H9 (cell line): ENCODE data around the gene NRROS. TPM values are rescaled to one million over a fixed set of nuclear protein-coding genes. Genes with fewer than 3 reads are reported as not detected.

Source experiments
- DNase-seq: peaks from one replicate; pipeline ENCODE4 v3.0.0-alpha.2; 2017
- H2AFZ ChIP-seq: one replicate; pipeline ENCODE4 v1.6.1; 2013; ENCODE audit warnings: mild to moderate bottlenecking, low read length, control low read depth, moderate library complexity
- H2AK5ac ChIP-seq: 2 replicates; pipeline ENCODE4 v1.6.1; 2013; ENCODE audit warnings: low read length, control low read depth, mixed read lengths; ENCODE audit not compliant: insufficient read length
- H2BK120ac ChIP-seq: one replicate; pipeline ENCODE4 v1.6.1; 2013; ENCODE audit warnings: low read depth, mild to moderate bottlenecking, low read length, control low read depth, inconsistent platforms; ENCODE audit not compliant: poor library complexity, severe bottlenecking
- H2BK12ac ChIP-seq: 2 replicates; pipeline ENCODE4 v1.6.1; 2013; ENCODE audit warnings: low read length, control low read depth, mixed read lengths, low read depth; ENCODE audit not compliant: insufficient read length
- H2BK15ac ChIP-seq: 2 replicates; pipeline ENCODE4 v1.6.1; 2013; ENCODE audit warnings: low read depth, low read length, control low read depth
- H2BK20ac ChIP-seq: one replicate; pipeline ENCODE4 v1.6.1; 2013; ENCODE audit warnings: low read depth, mild to moderate bottlenecking, low read length, control low read depth, inconsistent platforms; ENCODE audit not compliant: poor library complexity, severe bottlenecking
- H2BK5ac ChIP-seq: 2 replicates; pipeline ENCODE4 v1.6.1; 2013; ENCODE audit warnings: low read length, control low read depth, mixed read lengths; ENCODE audit not compliant: insufficient read length
- H3K14ac ChIP-seq: 2 replicates; pipeline ENCODE4 v1.6.1; 2013; ENCODE audit warnings: low read length, control low read depth; ENCODE audit not compliant: insufficient read depth
- H3K18ac ChIP-seq: 2 replicates; pipeline ENCODE4 v1.6.1; 2013; ENCODE audit warnings: low read depth, mild to moderate bottlenecking, mixed read lengths, low read length, control low read depth; ENCODE audit not compliant: insufficient read length
- H3K23ac ChIP-seq: 2 replicates; pipeline ENCODE4 v1.6.1; 2013; ENCODE audit warnings: low read length, control low read depth, mixed read lengths, low read depth; ENCODE audit not compliant: insufficient read length
- H3K23me2 ChIP-seq: 2 replicates; pipeline ENCODE4 v1.6.1; 2013; ENCODE audit warnings: low read depth, mild to moderate bottlenecking, mixed read lengths, low read length, control low read depth; ENCODE audit not compliant: insufficient read length, poor library complexity, severe bottlenecking
- H3K27ac ChIP-seq: 2 replicates; pipeline ENCODE4 v1.5.1; 2013; ENCODE audit warnings: low read length, control low read depth, mixed read lengths, low read depth; ENCODE audit not compliant: insufficient read length
- H3K27me3 ChIP-seq: 2 replicates; pipeline ENCODE4 v1.6.1; 2013; ENCODE audit warnings: low read length, control low read depth, inconsistent platforms; ENCODE audit not compliant: insufficient read depth
- H3K4ac ChIP-seq: 2 replicates; pipeline ENCODE4 v1.6.1; 2013; ENCODE audit warnings: low read depth, mild to moderate bottlenecking, control low read depth, inconsistent platforms, low read length, moderate library complexity
- H3K4me1 ChIP-seq: 2 replicates; pipeline ENCODE4 v1.6.1; 2013; ENCODE audit warnings: low read length, control low read depth, inconsistent platforms; ENCODE audit not compliant: insufficient read depth
- H3K4me2 ChIP-seq: 2 replicates; pipeline ENCODE4 v1.6.1; 2013; ENCODE audit warnings: low read length, control low read depth, mixed read lengths; ENCODE audit not compliant: insufficient read length, insufficient read depth
- H3K56ac ChIP-seq: 2 replicates; pipeline ENCODE4 v1.6.1; 2013; ENCODE audit warnings: low read depth, mild to moderate bottlenecking, mixed read lengths, low read length, control low read depth; ENCODE audit not compliant: insufficient read length
- H3K79me1 ChIP-seq: 2 replicates; pipeline ENCODE4 v1.6.1; 2013; ENCODE audit warnings: low read depth, mild to moderate bottlenecking, moderate library complexity, low read length, control low read depth, inconsistent platforms; ENCODE audit not compliant: insufficient read depth, poor library complexity, severe bottlenecking
- H3K79me2 ChIP-seq: 2 replicates; pipeline ENCODE4 v1.6.1; 2013; ENCODE audit warnings: low read length, control low read depth, inconsistent platforms; ENCODE audit not compliant: insufficient read depth
- H3K9ac ChIP-seq: 2 replicates; pipeline ENCODE4 v1.6.1; 2013; ENCODE audit warnings: low read length, control low read depth, mixed read lengths; ENCODE audit not compliant: insufficient read length; ENCODE audit errors: extremely low read depth
- H3K9me3 ChIP-seq: one replicate; pipeline ENCODE4 v1.6.1; 2013; ENCODE audit warnings: low read depth, low read length, inconsistent platforms; ENCODE audit not compliant: control insufficient read depth
- H3T11ph ChIP-seq: one replicate; pipeline ENCODE4 v1.6.1; 2013; ENCODE audit warnings: mild to moderate bottlenecking, low read length, control low read depth, inconsistent platforms
- H4K20me1 ChIP-seq: one replicate; pipeline ENCODE4 v1.6.1; 2013; ENCODE audit not compliant: control insufficient read depth, insufficient read length, insufficient read depth
- H4K5ac ChIP-seq: 2 replicates; pipeline ENCODE4 v1.6.1; 2013; ENCODE audit warnings: low read depth, mild to moderate bottlenecking, mixed read lengths, low read length, control low read depth; ENCODE audit not compliant: insufficient read length
- H4K8ac ChIP-seq: replicated peaks from 2 replicates; pipeline ENCODE4 v1.6.1; 2013; ENCODE audit warnings: low read length, control low read depth, mixed read lengths, low read depth; ENCODE audit not compliant: insufficient read length
- H4K91ac ChIP-seq: 2 replicates; pipeline ENCODE4 v1.6.1; 2013; ENCODE audit warnings: low read depth, mild to moderate bottlenecking, moderate library complexity, mixed read lengths, low read length, control low read depth; ENCODE audit not compliant: insufficient read length
- H3K27ac Mint-ChIP-seq, 3 experiments: 2 replicates in 2 of 3; 3 replicates in 1 of 3; pipeline ENCODE4 v1.8.0; 2020 to 2021; ENCODE audit warnings: mixed read lengths in 3 of 3, mild to moderate bottlenecking in 1 of 3, moderate library complexity in 1 of 3
- H3K27me3 Mint-ChIP-seq: 2 replicates; pipeline ENCODE4 v1.8.0; 2021; ENCODE audit warnings: low read depth, mild to moderate bottlenecking, moderate library complexity, mixed read lengths
- H3K36me3 Mint-ChIP-seq, 3 experiments: 2 replicates in 2 of 3; 3 replicates in 1 of 3; pipeline ENCODE4 v1.8.0; 2020 to 2021; ENCODE audit warnings: low read depth in 3 of 3, mixed read lengths in 3 of 3; ENCODE audit not compliant: insufficient read depth in 1 of 3
- H3K4me1 Mint-ChIP-seq, 2 experiments: 2 replicates each; pipeline ENCODE4 v1.8.0; 2020; ENCODE audit warnings: mixed read lengths in 2 of 2
- H3K4me3 Mint-ChIP-seq, 2 experiments: 2 replicates in 1 of 2; 3 replicates in 1 of 2; pipeline ENCODE4 v1.8.0; 2020 to 2021; ENCODE audit warnings: mild to moderate bottlenecking in 2 of 2, mixed read lengths in 2 of 2, moderate library complexity in 1 of 2
- H3K9me3 Mint-ChIP-seq, 2 experiments: 2 replicates in 1 of 2; 3 replicates in 1 of 2; pipeline ENCODE4 v1.8.0; 2020; ENCODE audit warnings: mild to moderate bottlenecking in 2 of 2, mixed read lengths in 2 of 2, moderate library complexity in 1 of 2
- WGBS: extraction: QIAGEN DNeasy Blood & Tissue Kit; methylation state at CpG from one replicate; pipeline ENCODE4 v1.1.7; 2013; ENCODE audit warnings: missing lambda C conversion rate, low lambda C conversion rate, mixed read lengths; ENCODE audit not compliant: insufficient read length; ENCODE audit errors: extremely low coverage; 5-methylcytosine and 5-hydroxymethylcytosine counted together
- total RNA-seq: library from RNA; stranded (reverse); gene quantifications from 2 replicates; pipeline ENCODE4 v1.2.1, GENCODE V29; 2021
- TF ChIP-seq, protein P1 (sequence below): fragments of 200-600 bp; sonication (generic); conservative IDR thresholded peaks from 3 replicates; pipeline ENCODE4 v1.8.0; 2021; ENCODE audit warnings: antibody characterized with exemption, mild to moderate bottlenecking

Gene NRROS
- total RNA-seq, 1 experiment from 2014 or later = 4.0 TPM

DNA sequence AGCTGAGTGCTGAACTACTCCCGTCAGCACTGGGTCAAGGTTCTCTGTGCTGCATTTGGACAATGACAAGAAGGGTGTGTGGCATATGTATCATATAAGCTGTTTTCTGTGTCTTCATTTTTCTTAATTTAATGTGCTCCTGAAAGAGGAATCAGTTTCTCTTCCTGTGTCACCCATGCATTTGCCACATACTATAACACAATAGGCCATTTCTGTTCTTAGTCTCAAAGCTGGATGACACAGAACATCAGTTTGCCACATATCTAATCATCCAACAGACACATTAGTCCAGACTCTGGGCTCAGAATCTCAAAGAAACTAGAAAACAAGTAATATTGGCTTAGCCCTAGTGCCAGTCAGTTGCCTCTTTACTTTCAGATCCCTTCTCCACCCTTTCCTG, 38.4 kb downstream of the NRROS start:
- no peaks in the 10 kb centered on the region for H3K9me3 ChIP-seq
- H4K8ac ChIP-seq = no peak overlapping the region
- Mint-ChIP-seq H3K27ac (no peak overlapping the region), H3K4me1 (peaks cover 11 to 19% of the 10 kb centered on the region in 2 experiments), H3K9me3 (peaks cover 0 to 4% of the 10 kb centered on the region in 2 experiments; a peak in 1 of 5 replicates), H3K27me3 (no peaks in the 10 kb centered on the region), H3K36me3 (peaks cover 0 to 6% (median 0%) of the 10 kb centered on the region in 3 experiments; a peak in 4 of 7 replicates), H3K4me3 (no peak overlapping the region)
- no peak overlapping the region for H4K91ac ChIP-seq
- no peak overlapping the region for H2BK120ac ChIP-seq
- TF ChIP-seq, protein P1, sequence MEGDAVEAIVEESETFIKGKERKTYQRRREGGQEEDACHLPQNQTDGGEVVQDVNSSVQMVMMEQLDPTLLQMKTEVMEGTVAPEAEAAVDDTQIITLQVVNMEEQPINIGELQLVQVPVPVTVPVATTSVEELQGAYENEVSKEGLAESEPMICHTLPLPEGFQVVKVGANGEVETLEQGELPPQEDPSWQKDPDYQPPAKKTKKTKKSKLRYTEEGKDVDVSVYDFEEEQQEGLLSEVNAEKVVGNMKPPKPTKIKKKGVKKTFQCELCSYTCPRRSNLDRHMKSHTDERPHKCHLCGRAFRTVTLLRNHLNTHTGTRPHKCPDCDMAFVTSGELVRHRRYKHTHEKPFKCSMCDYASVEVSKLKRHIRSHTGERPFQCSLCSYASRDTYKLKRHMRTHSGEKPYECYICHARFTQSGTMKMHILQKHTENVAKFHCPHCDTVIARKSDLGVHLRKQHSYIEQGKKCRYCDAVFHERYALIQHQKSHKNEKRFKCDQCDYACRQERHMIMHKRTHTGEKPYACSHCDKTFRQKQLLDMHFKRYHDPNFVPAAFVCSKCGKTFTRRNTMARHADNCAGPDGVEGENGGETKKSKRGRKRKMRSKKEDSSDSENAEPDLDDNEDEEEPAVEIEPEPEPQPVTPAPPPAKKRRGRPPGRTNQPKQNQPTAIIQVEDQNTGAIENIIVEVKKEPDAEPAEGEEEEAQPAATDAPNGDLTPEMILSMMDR = no peak
- H3K9ac ChIP-seq = no peak overlapping the region
- H2AFZ ChIP-seq = no peak overlapping the region
- no peak overlapping the region for H3K23ac ChIP-seq
- no peak overlapping the region for H2BK20ac ChIP-seq
- DNase-seq = no peak
- no peak overlapping the region for H3K4me2 ChIP-seq
- H3K4me1 ChIP-seq = no peaks in the 10 kb centered on the region
- no peaks in the 10 kb centered on the region for H3K79me1 ChIP-seq
- no peak overlapping the region for H4K5ac ChIP-seq
- H3K4ac ChIP-seq = no peak overlapping the region
- no peak overlapping the region for H3K14ac ChIP-seq
- no peaks in the 10 kb centered on the region for H3K79me2 ChIP-seq
- no peaks in the 10 kb centered on the region for H4K20me1 ChIP-seq
- no peak overlapping the region for H3K18ac ChIP-seq
- no peak overlapping the region for H3T11ph ChIP-seq
- no peak overlapping the region for H2AK5ac ChIP-seq
- H3K23me2 ChIP-seq = no peaks in the 10 kb centered on the region
- no peak overlapping the region for H3K56ac ChIP-seq
- no peak overlapping the region for H2BK15ac ChIP-seq
- no peak overlapping the region for H3K27ac ChIP-seq
- no peaks in the 10 kb centered on the region for H3K27me3 ChIP-seq
- no CpG with 5 or more reads among the region's 1 CpG for WGBS
- no peak overlapping the region for H2BK12ac ChIP-seq
- no peak overlapping the region for H2BK5ac ChIP-seq
